H1 (cell line): Measurements from ENCODE around the gene NFASC. TPM values are rescaled to one million over a fixed set of nuclear protein-coding genes. Genes with fewer than 3 reads are reported as not detected.

ENCODE experiments used
- BRCA1 ChIP-seq: IDR thresholded peaks from 2 replicates; pipeline ENCODE4 v1.6.1; 2012; ENCODE audit warnings: low read depth, low read length, improper control_type of control experiment
- SIN3A ChIP-seq, 2 experiments: IDR thresholded peaks in 1 of 2; conservative IDR thresholded peaks in 1 of 2; 2 replicates each; pipeline ENCODE4 v1.6.1; 2011 to 2012; ENCODE audit warnings: low read length in 2 of 2, improper control_type of control experiment in 1 of 2, low read depth in 1 of 2, mild to moderate bottlenecking in 1 of 2
- SP2 ChIP-seq: IDR thresholded peaks from 2 replicates; pipeline ENCODE4 v1.6.1; 2012; ENCODE audit warnings: mild to moderate bottlenecking, low read length, inconsistent platforms
- polyA plus RNA-seq, 7 experiments: library from polyadenylated mRNA; depleted of rRNA in 3 of 7; stranded (reverse) in 5 of 7; unstranded in 2 of 7; fragments of >200 nt in 5 of 7; fragments of 200-250 nt in 2 of 7; gene quantifications; 1 replicate in 5 of 7; 2 replicates in 1 of 7; 4 replicates in 1 of 7; pipeline versions ENCODE4 v1.2.1 to v1.2.3, GENCODE V29; 2011 to 2013; ENCODE audit warnings: missing spikeins in 2 of 7, mixed read lengths in 2 of 7
- total RNA-seq: library from RNA; stranded (reverse); fragmentation: NEBNext Ultra II Directional; extraction: Animal tissue kit (Norgen Biotek cat#: 25700); gene quantifications from 2 replicates; pipeline ENCODE4 v1.2.1, GENCODE V29; 2021

NFASC gene
- total and polyA plus RNA-seq, 2 of the 8 experiments (the other 6 are each of a cell fraction or from before 2014, with no cell fraction given), result 5.0 to 15.2 TPM

DNA sequence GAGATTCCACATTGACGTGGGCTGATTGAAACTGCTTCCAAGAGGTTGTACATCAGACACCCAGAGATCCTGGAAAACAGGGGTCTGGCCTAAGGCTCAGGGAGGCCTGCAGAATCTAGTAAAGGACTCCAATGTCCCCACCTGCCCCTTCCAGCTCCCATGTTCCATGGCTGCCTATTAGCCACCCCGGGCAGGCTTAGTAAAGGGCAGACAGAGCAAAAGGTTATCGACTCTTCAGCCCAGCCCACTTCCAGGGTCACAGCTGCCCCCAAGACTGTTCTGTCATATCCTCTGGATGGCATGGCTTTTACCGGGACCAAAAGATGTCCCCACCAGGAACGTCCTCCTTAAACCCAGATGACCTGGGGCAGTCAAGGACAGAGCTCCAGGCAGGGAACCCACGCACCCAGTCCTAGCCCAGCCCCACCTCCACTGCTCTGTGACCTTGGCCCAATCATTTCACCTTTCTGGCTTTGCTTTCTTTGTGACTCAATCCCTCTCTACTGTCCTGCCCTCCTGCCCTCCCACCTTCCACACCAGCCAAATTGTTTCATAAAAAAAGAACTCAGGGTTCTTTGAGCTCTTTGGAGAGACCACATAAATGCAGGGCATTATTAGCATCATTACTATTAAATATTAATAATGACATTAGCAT lies 167.6 kb downstream of the NFASC start (continued):
- TF ChIP-seq BRCA1 (no peak), SIN3A (conservative IDR thresholded peaks at IDR 0.05 in 1 of 2, IDR thresholded peaks at IDR 0.05 in 1 of 2; ENCODE audit: low read depth in 1 of 2, low read length in 2 of 2) (no peak), SP2 (no peak)
